HG02610 (cell line): ENCODE measurements around the gene RDH11.
A peak's percentile ranks its signal among the peaks of the same experiment; 100 is the strongest.

Experiments
- ATAC-seq: cut with Tn5 transposase; IDR thresholded peaks from one replicate; pipeline ENCODE4 v1.9.1; 2021; ENCODE audit warnings: mild to moderate bottlenecking, moderate library complexity; ENCODE audit not compliant: unreplicated experiment

Gene RDH11

GRCh38 chr14:67650694-67651093 is 44.9 kb downstream of the RDH11 start:
- no peak for ATAC-seq

- no peak for ATAC-seq
Measured at GRCh38 chr14:67650151-67650550, 45.4 kb downstream of the RDH11 start.

GRCh38 chr14:67646131-67646530 is 49.4 kb downstream of the RDH11 start:
- ATAC-seq = no peak

DNA sequence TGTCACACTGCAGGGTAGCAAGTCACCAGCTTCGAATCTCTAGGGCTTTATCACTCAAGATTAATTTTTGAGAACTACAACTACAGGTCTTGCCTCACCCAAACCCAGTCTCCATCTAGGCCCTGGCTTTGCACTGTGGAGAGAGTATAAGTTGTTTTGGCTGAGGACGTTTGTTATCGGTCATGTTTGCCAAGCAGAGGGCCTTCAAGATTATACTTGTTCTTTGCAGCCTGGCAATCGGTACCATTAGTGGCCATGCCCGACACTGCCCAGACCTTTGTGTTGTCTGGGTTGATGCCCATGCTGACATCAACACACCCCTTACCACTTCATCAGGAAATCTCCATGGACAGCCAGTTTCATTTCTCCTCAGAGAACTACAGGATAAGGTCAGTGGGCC is 50.1 kb downstream of the RDH11 start:
- ATAC-seq = no peak

DNA sequence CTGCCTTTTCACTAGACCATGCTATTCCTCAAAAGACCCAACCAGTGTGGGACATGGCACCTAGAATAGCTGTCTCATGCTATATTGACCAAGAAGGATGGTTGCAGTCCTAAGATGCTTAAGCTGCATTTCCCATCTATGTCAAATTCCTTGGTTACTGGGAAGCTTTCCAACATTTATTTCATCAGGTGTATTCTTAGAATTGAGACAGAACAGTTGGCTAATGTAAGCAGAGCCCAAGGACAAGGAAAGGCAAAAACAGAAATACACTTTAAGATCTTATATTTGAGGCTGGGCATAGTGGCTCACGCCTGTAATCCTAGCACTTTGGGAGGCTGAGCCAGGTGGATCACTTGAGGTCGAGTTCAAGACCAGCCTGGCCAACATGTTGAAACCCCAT is 51.1 kb downstream of the RDH11 start:
- no peak for ATAC-seq

GRCh38 chr14:67643713-67644112 is 51.9 kb downstream of the RDH11 start:
- no peak for ATAC-seq

- ATAC-seq = no peak
Measured at GRCh38 chr14:67641902-67642749, 53.4 kb downstream of the RDH11 start.

DNA sequence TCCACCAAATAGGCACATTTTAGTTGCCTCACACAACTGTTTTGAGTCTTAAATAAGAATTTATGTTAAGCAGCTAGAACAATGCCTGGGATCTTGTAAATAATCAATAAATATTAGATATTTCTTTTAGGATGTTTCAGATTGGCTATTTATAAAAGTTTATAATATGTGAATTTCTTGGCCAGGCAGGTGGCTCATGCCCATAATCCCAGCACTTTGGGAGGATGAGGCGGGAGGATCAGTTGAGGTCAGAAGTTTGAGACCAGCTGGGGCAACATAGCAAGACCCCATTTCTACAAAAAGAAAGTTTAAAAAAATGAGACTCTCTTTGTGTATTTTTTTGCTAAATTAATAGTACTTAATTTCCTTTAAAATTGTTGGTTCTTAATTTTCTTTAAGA is 54.1 kb downstream of the RDH11 start:
- ATAC-seq = no peak

- ATAC-seq = no peak
Measured at GRCh38 chr14:67638642-67639041, 56.9 kb downstream of the RDH11 start.

DNA sequence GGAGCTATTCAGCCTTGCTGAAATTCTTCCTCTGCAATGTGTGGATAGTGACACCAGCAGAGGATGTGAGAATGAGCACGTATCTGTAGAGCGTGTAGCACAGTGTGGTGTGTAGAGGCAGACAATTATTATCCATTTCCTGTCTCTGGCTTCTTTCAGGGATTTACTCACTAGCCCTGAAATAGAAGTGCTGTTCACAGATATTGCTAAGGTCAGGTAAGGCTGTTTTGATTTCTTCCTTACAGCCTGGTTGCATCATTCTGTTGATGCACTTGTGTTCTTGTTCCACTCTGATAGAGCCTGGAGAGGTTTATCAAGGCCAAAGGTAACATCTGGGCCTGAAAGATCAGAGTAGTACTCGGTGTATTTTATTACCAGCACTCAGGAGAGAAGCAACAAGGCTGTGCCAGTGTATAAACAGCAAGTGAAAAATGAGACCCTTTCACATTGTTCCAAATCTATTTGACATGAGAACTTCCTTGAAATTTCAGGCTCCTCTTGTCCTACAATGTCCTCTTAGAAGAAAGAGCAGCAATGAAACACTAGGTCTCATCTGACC is 59.1 kb downstream of the RDH11 start:
- peak; percentile 60 for ATAC-seq

GRCh38 chr14:67633451-67634147 is 62.0 kb downstream of the RDH11 start:
- no peak for ATAC-seq

GRCh38 chr14:67630938-67631337 is 64.6 kb downstream of the RDH11 start:
- ATAC-seq = no peak

DNA sequence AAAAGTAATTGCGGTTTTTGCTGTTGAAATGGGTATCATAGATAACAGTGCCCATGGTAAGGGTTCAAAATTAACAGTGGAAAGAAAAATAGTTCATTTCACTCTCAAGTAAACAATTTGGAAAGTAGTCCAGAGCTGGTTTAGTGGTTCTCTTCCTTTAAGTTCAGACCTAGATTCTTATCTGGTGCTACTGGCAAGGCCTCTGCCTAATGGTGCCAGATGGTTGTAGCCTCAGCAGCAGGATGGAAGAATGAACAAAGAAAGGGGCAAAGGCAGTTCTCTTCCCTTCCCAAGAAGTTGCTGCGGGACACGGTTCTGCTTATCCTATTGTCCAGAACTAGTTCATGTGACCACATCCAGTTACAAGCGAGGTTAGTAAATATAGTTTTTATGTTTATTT is 65.4 kb downstream of the RDH11 start:
- ATAC-seq = no peak

GRCh38 chr14:67627519-67627918 is 68.0 kb downstream of the RDH11 start:
- ATAC-seq = no peak
